Measurements from ENCODE around the gene DPRX.

DNA sequence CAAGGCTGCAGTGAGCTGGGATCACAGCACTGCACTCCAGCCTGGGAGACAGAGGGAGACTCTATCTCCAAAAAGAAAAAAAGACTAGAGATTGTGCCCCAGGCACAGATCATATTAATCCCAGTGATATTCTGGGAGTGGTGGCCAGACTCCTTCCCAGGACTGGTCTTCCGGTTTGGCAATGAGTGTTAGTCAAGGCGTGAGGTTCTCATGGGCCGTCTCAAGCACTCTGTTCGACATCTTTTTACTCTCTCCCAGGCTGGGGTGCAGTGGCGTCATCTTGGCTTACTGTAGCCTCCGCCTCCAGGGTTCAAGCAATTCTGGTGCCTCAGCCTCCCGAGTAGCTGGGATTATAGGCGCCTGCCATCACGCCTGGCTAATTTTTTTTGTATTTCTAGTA is 5.3 kb upstream of the DPRX start:
- TF ChIP-seq, protein P1, sequence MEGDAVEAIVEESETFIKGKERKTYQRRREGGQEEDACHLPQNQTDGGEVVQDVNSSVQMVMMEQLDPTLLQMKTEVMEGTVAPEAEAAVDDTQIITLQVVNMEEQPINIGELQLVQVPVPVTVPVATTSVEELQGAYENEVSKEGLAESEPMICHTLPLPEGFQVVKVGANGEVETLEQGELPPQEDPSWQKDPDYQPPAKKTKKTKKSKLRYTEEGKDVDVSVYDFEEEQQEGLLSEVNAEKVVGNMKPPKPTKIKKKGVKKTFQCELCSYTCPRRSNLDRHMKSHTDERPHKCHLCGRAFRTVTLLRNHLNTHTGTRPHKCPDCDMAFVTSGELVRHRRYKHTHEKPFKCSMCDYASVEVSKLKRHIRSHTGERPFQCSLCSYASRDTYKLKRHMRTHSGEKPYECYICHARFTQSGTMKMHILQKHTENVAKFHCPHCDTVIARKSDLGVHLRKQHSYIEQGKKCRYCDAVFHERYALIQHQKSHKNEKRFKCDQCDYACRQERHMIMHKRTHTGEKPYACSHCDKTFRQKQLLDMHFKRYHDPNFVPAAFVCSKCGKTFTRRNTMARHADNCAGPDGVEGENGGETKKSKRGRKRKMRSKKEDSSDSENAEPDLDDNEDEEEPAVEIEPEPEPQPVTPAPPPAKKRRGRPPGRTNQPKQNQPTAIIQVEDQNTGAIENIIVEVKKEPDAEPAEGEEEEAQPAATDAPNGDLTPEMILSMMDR (conservative IDR thresholded peaks at IDR 0.05; ENCODE audit: low read length) = no peak
- no peak for TF ChIP-seq EZH2phosphoT487 (IDR thresholded peaks at IDR 0.05; ENCODE audit: borderline replicate concordance, low read depth, low read length)
